Stimulated activated effector memory CD8-positive, alpha-beta T cell treated with anti-CD3 and anti-CD28 coated beads, Interleukin-12 subunit alpha, Interleukin-12 subunit beta, amount 100 ng/mL, for 72 hours (primary cell): ENCODE measurements around the gene SBNO1.
"Not testable (repeated sequence)": the region's sequence is repeated elsewhere in the genome, so short reads cannot be mapped to it uniquely, and the experiment has no call there.

Experiments used
- ATAC-seq: fragments of 150-1000 bp; cut with Tn5 transposase; 2 replicates; pipeline ENCODE4 v1.10.0; 2021
- DNase-seq, 2 donors: peaks; one replicate each; pipeline ENCODE4 v3.0.0; 2021 to 2022; ENCODE audit warnings: low spot score in 2 of 2
- H3K27ac Mint-ChIP-seq: one replicate; pipeline ENCODE4 v1.8.0; 2022; ENCODE audit warnings: mild to moderate bottlenecking, mixed read lengths
- H3K36me3 Mint-ChIP-seq: one replicate; pipeline ENCODE4 v1.8.0; 2022; ENCODE audit warnings: mild to moderate bottlenecking, mixed read lengths
- H3K4me1 Mint-ChIP-seq: one replicate; pipeline ENCODE4 v1.8.0; 2022; ENCODE audit warnings: mixed read lengths
- H3K4me3 Mint-ChIP-seq: one replicate; pipeline ENCODE4 v1.8.0; 2022; ENCODE audit warnings: mild to moderate bottlenecking, mixed read lengths
- H3K9me3 Mint-ChIP-seq: one replicate; pipeline ENCODE4 v1.8.0; 2022; ENCODE audit warnings: mixed read lengths

The SBNO1 gene

GRCh38 chr12:123335490-123335889 lies 29.2 kb downstream of the SBNO1 start:
- no peak overlapping the region for H3K27ac Mint-ChIP-seq
- peaks cover 100% of the 10 kb centered on the region for H3K36me3 Mint-ChIP-seq
- DNase-seq, result no peak
- no peaks in the 10 kb centered on the region for H3K9me3 Mint-ChIP-seq
- no peak for ATAC-seq
- H3K4me3 Mint-ChIP-seq, result no peak overlapping the region
- peaks cover 21% of the 10 kb centered on the region for H3K4me1 Mint-ChIP-seq

DNA sequence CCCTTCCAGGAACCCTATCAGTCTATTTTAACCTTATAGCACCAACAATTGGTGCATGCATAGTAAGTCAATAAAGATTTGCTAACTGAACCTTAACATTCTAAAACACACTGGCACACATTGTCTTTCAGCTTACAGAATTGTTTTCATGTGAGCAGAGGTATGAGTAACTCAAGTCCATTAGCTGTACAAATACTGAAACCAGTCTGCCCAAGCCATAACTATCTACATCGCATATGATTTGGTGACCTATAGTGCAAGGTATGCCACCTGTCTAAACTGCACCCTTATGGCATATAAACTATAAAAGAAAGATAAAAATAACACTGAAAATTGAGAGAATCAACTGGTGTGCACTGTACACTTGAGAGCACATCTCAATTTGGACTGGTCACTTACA lies 34.8 kb downstream of the SBNO1 start:
- Mint-ChIP-seq H3K4me3 (no peak overlapping the region), H3K36me3 (peaks cover 100% of the 10 kb centered on the region), H3K4me1 (no peaks in the 10 kb centered on the region), H3K9me3 (no peaks in the 10 kb centered on the region), H3K27ac (no peak overlapping the region)
- DNase-seq (no peak), ATAC-seq (no peak)

- no peak overlapping the region for H3K4me3 Mint-ChIP-seq
- ATAC-seq, result no peak
- H3K9me3 Mint-ChIP-seq, result no peaks in the 10 kb centered on the region
- no peaks in the 10 kb centered on the region for H3K4me1 Mint-ChIP-seq
- H3K36me3 Mint-ChIP-seq, result peaks cover 100% of the 10 kb centered on the region
- no peak for DNase-seq
- no peak overlapping the region for H3K27ac Mint-ChIP-seq
These were observed 44.8 kb downstream of the SBNO1 start for GRCh38 chr12:123319826-123320225.

DNA sequence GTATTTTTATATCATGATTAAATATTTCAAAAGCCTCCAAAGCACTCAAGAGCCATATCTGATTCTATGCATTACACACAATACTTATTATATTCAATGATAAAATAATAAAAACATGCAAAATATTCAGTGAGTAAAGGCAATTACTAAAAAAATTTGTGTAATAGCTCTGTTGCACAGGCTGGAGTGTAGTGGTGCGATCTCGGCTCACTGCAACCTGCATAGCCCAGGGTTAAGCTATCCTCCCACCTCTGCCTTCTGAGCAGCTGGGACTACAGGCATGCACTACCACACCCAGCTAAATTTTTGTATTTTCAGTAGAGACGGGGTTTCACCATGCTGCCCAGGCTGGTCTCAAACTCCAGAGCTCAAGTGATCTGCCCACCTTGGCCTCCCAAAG lies 45.4 kb downstream of the SBNO1 start:
- H3K9me3 Mint-ChIP-seq, result no peaks in the 10 kb centered on the region
- peaks cover 100% of the 10 kb centered on the region for H3K36me3 Mint-ChIP-seq
- H3K4me3 Mint-ChIP-seq, result no peak overlapping the region
- H3K27ac Mint-ChIP-seq, result peak overlapping the region; percentile 20
- no peaks in the 10 kb centered on the region for H3K4me1 Mint-ChIP-seq
- ATAC-seq, result no peak
- DNase-seq, result no peak

DNA sequence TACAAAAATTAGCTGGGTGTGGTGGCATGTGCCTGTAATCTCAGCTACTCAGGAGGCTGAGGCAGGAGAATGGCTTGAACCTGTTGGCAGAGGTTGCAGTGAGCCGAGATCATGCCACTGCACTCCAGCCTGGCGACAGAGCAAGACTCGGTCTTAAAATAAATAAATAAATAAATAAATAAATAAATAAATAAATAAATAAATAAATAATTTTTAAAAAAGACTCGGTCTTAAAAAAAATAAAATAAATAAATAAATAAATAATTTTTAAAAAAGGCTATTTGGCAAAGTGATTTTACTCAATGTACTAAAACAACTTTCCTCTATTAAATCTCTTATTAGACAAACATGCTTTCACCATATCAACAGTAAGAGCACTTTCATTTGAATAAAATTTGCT lies 51.6 kb downstream of the SBNO1 start:
- not testable (repeated sequence) for DNase-seq, H3K27ac Mint-ChIP-seq, H3K9me3 Mint-ChIP-seq, H3K4me1 Mint-ChIP-seq, H3K4me3 Mint-ChIP-seq, ATAC-seq
- peaks cover 100% of the 10 kb centered on the region for H3K36me3 Mint-ChIP-seq

DNA sequence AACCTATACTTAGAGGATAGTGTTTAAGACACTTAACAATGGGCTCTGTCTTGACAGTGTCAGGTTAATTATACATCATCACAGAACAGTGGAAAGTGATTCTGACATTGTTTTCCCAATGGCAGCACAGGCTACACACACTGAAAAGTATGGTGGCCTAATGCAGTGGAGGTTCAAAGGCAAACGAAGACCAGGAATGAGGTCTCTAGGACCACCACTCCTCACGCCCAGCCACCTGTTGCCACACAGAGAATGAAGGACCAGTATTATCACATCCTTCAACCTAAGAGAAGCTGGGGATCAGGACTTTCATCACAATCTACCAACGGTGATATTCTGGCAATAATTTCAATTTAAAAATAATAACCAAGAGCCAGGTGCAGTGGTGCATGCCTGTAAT lies 58.4 kb downstream of the SBNO1 start:
- H3K27ac Mint-ChIP-seq, result no peak overlapping the region
- peaks cover 100% of the 10 kb centered on the region for H3K36me3 Mint-ChIP-seq
- ATAC-seq (no peak), DNase-seq (no peak)
- no peak overlapping the region for H3K4me3 Mint-ChIP-seq
- H3K4me1 Mint-ChIP-seq, result no peaks in the 10 kb centered on the region
- H3K9me3 Mint-ChIP-seq, result no peaks in the 10 kb centered on the region

- Mint-ChIP-seq H3K36me3 (peaks cover 100% of the 10 kb centered on the region), H3K27ac (no peak overlapping the region), H3K4me1 (no peaks in the 10 kb centered on the region), H3K9me3 (no peaks in the 10 kb centered on the region), H3K4me3 (no peak overlapping the region)
- DNase-seq, result no peak
- no peak for ATAC-seq
These were observed 59.5 kb downstream of the SBNO1 start for GRCh38 chr12:123305136-123305535.

- Mint-ChIP-seq H3K27ac (no peak overlapping the region), H3K4me3 (no peak overlapping the region)
- ATAC-seq, result no peak
These were observed 71.4 kb downstream of the SBNO1 start for GRCh38 chr12:123293178-123293760.

DNA sequence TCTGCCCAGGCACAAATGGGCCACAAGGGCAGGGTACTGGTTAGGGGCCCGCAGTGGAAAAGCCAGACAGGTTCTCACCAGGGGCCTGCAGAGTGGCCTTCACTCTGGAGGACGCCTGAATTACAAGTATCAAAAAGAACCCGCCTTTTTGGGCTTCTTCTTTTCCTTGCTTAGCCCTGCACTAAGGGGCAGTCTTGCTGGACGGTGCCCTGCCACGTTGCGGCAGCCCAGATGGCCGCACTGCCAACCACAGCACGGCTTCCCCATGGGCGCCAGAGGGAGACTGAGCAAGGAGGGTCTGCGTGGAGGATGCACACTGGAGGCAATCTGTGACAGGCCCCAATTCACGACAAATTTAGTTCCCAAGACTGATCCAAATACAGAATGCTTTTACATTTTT lies 74.7 kb downstream of the SBNO1 start:
- H3K36me3 Mint-ChIP-seq, result peaks cover 60% of the 10 kb centered on the region
- ATAC-seq (no peak), DNase-seq (no peak)
- no peaks in the 10 kb centered on the region for H3K4me1 Mint-ChIP-seq
- no peak overlapping the region for H3K4me3 Mint-ChIP-seq
- H3K27ac Mint-ChIP-seq, result no peak overlapping the region
- H3K9me3 Mint-ChIP-seq, result no peaks in the 10 kb centered on the region

More at GRCh38 chr12:123293178-123293760, 71.4 kb downstream of the SBNO1 start:
- Mint-ChIP-seq H3K36me3 (peaks cover 94% of the 10 kb centered on the region), H3K9me3 (no peaks in the 10 kb centered on the region), H3K4me1 (no peaks in the 10 kb centered on the region)
- no peak for DNase-seq

GRCh38 chr12:123288751-123289346 lies 75.8 kb downstream of the SBNO1 start:
- Mint-ChIP-seq H3K27ac (no peak overlapping the region), H3K36me3 (peaks cover 50% of the 10 kb centered on the region), H3K4me1 (no peaks in the 10 kb centered on the region), H3K9me3 (no peaks in the 10 kb centered on the region), H3K4me3 (no peak overlapping the region)
- DNase-seq, result no peak
- no peak for ATAC-seq

DNA sequence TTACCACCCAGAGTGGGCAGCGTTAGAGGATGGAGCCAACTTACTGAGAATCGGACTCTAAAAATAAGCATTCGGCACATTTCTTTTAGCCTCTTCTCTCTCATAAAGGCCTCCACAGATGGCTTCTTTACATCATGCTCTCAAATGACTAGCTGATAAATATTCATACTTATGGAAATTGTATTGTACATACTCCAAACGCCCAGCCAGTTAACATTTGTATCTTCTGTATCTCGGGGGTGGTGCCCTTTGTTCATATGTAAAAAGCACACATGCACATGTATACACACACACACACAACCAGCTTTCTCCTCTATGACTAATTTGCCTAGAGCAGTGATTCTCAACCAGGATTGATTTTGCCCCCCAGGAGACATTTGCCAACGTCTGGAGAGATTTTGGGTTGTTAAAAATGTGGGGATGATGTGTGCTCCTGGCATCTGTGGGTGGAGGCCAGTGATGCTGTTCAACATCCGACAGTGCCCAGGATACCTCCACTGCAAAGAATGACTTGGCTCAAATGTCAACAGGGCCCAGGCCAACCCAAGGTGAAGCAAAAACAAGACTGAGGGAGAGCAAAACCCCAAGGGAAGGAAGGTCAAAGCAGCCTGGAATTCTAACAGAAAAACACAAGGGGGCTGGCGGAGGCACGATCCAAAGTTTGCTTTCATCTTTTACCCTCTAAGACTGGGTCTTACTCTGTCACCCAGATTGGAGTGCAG lies 77.8 kb downstream of the SBNO1 start:
- Mint-ChIP-seq H3K4me1 (no peaks in the 10 kb centered on the region), H3K27ac (no peak overlapping the region), H3K9me3 (no peaks in the 10 kb centered on the region), H3K4me3 (no peak overlapping the region), H3K36me3 (peaks cover 29% of the 10 kb centered on the region)
- ATAC-seq, result no peak
- no peak for DNase-seq

DNA sequence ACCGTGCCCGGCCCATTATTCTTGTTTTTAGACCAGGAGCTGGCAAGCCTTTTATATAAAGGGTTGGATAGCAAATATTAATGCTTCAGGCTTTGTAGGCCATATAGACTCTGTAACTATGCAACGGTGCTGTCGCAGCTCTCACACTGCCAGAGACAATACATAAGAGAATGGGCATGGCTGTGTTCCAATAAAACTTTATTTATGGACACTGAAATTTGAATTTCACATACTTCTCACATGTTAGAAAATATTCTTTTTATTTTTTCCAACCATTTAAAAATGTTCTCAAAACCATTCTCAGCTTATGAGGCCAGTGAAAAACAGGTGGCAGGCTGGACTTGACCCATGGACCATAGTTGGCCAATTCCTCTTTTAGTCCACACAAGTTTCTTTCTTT lies 80.0 kb downstream of the SBNO1 start:
- H3K4me3 Mint-ChIP-seq, result no peak overlapping the region
- no peaks in the 10 kb centered on the region for H3K4me1 Mint-ChIP-seq
- no peak for ATAC-seq
- DNase-seq, result no peak
- H3K27ac Mint-ChIP-seq, result no peak overlapping the region
- H3K9me3 Mint-ChIP-seq, result no peaks in the 10 kb centered on the region
- peaks cover 10% of the 10 kb centered on the region for H3K36me3 Mint-ChIP-seq

- peak; percentile 62 for ATAC-seq
- DNase-seq, result no peak
- Mint-ChIP-seq H3K4me1 (no peaks in the 10 kb centered on the region), H3K27ac (no peak overlapping the region), H3K4me3 (no peak overlapping the region), H3K36me3 (peaks cover under 1% of the 10 kb centered on the region), H3K9me3 (no peaks in the 10 kb centered on the region)
These were observed 81.2 kb downstream of the SBNO1 start for GRCh38 chr12:123283461-123283860.

- DNase-seq, result no peak
- no peaks in the 10 kb centered on the region for H3K36me3 Mint-ChIP-seq
- H3K9me3 Mint-ChIP-seq, result no peaks in the 10 kb centered on the region
- ATAC-seq, result no peak
- peaks cover 7% of the 10 kb centered on the region for H3K4me1 Mint-ChIP-seq
- peak overlapping the region; percentile 6 for H3K27ac Mint-ChIP-seq
- H3K4me3 Mint-ChIP-seq, result no peak overlapping the region
These were observed 82.5 kb downstream of the SBNO1 start for GRCh38 chr12:123282111-123282510.

- H3K4me3 Mint-ChIP-seq, result no peak overlapping the region
- H3K27ac Mint-ChIP-seq, result no peak overlapping the region
- no peak for ATAC-seq
- peaks cover 7% of the 10 kb centered on the region for H3K4me1 Mint-ChIP-seq
- no peaks in the 10 kb centered on the region for H3K36me3 Mint-ChIP-seq
- no peak for DNase-seq
- no peaks in the 10 kb centered on the region for H3K9me3 Mint-ChIP-seq
These were observed 83.7 kb downstream of the SBNO1 start for GRCh38 chr12:123280971-123281370.

DNA sequence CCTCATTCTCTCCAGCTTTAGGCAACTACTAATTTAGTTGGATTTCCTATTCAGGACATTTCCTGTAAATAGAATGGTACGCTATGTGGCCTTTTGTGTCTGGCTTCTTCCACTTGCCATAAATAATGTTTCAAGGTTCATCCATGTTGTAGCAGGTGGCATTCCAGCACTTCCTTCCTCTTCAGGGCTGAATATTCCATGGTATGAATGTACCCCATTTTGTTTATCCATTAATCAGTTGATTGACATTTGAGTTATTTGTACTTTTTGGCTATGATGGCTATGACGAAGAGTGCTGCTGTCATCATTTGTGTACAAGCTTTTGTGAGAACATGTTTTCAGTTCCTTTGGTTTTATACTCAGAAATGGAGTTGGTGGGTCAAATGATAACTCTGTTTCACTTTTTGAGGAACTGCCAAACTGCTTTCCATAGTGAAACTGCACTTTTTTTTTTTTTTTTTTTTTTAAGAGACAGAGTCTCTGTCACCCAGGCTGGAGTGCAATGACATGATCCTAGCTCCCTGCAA lies 86.5 kb downstream of the SBNO1 start:
- H3K4me3 Mint-ChIP-seq, result no peak overlapping the region
- peak overlapping the region; percentile 38 for H3K27ac Mint-ChIP-seq
- no peaks in the 10 kb centered on the region for H3K36me3 Mint-ChIP-seq
- H3K9me3 Mint-ChIP-seq, result no peaks in the 10 kb centered on the region
- ATAC-seq (peak; percentile 96), DNase-seq (no peak)
- H3K4me1 Mint-ChIP-seq, result peaks cover 7% of the 10 kb centered on the region
